ENCODE data around the gene EMC8. TPM values are rescaled to one million over a fixed set of nuclear protein-coding genes. Genes with fewer than 3 reads are reported as not detected.
"Not testable (repeated sequence)": the region's sequence is repeated elsewhere in the genome, so short reads cannot be mapped to it uniquely, and the experiment has no call there.

Gene EMC8
- total RNA-seq, 1 experiment from 2014 or later, result 62.7 TPM

DNA sequence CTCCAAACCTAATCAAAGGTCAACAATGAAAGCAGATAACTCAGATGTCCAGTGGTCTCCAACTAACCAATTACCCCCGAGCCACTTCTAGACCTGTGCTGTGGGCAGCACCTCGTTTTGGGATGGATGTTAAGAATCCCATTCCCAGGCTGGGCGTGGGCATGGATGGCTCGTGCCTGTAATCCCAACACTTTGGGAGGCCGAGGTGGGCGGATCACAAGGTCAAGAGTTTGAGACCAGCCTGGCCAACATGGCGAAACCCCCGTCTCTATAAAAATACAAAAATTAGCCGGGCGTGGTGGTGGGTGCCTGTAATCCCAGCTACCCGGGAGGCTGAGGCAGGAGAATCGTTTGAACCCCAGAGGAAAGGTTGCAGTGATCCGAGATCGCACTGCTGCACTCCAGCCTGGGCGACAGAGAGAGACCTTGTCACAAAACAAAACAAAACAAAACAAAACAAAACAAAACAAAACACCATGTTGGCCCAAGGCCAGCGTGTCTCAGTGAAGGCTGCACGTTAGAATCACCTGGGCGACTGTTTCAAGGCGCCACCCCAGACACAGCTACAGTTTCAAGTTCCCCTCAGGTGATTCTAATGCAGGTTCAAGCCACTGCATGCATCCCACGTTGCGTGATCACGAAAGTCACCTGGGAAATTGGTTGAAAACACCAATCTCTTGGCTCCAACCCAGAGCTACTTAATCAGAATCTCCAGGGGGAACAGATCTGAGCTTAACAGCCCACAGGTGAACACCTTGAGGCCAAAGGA, 21.4 kb upstream of the EMC8 start:
- no peak for DNase-seq (ENCODE audit: low spot score)
- ChIA-PET CTCF (interaction anchor here (0.6 to 1.8 kb wide), 8 partner anchors 8 to 668 kb away, joined by 3 to 30 read pairs (median 4); no protein-coding TSS in a partner anchor), POLR2A (ENCODE audit: low non-redundant PET) (no interaction called here)
- no peaks in the 10 kb centered on the region for H3K4me1 ChIP-seq (ENCODE audit: insufficient read depth, low read length, poor library complexity, severe bottlenecking)
- no peaks in the 10 kb centered on the region for H3K36me3 ChIP-seq (ENCODE audit: insufficient read depth, low read length, poor library complexity, severe bottlenecking)
- BruUV-seq (replicated peaks), result no TSS peak
- TF ChIP-seq, protein P1, sequence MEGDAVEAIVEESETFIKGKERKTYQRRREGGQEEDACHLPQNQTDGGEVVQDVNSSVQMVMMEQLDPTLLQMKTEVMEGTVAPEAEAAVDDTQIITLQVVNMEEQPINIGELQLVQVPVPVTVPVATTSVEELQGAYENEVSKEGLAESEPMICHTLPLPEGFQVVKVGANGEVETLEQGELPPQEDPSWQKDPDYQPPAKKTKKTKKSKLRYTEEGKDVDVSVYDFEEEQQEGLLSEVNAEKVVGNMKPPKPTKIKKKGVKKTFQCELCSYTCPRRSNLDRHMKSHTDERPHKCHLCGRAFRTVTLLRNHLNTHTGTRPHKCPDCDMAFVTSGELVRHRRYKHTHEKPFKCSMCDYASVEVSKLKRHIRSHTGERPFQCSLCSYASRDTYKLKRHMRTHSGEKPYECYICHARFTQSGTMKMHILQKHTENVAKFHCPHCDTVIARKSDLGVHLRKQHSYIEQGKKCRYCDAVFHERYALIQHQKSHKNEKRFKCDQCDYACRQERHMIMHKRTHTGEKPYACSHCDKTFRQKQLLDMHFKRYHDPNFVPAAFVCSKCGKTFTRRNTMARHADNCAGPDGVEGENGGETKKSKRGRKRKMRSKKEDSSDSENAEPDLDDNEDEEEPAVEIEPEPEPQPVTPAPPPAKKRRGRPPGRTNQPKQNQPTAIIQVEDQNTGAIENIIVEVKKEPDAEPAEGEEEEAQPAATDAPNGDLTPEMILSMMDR (conservative IDR thresholded peaks at IDR 0.05; ENCODE audit: low read depth, low read length), result no peak
- TF ChIP-seq EZH2 (IDR thresholded peaks at IDR 0.05; ENCODE audit: borderline replicate concordance, low read depth, low read length, poor library complexity, severe bottlenecking), result no peak
- intact Hi-C loops (cut with micrococcal nuclease; ENCODE audit: unreplicated experiment), result loop anchor here (1.0 kb wide), 2 partner anchors 167 to 196 kb away; no protein-coding TSS in a partner anchor
- H3K4me3 ChIP-seq (ENCODE audit: low read depth, low read length, poor library complexity, severe bottlenecking), result no peak overlapping the region
- H3K9me3 ChIP-seq (ENCODE audit: low read depth, low read length, poor library complexity, severe bottlenecking), result no peaks in the 10 kb centered on the region
- H3K27me3 ChIP-seq (replicated peaks; ENCODE audit: insufficient read depth, low read depth, low read length, poor library complexity), result peaks cover 19% of the 10 kb centered on the region
- H3K27ac ChIP-seq (ENCODE audit: low read depth, low read length, poor library complexity, severe bottlenecking), result no peak overlapping the region

DNA sequence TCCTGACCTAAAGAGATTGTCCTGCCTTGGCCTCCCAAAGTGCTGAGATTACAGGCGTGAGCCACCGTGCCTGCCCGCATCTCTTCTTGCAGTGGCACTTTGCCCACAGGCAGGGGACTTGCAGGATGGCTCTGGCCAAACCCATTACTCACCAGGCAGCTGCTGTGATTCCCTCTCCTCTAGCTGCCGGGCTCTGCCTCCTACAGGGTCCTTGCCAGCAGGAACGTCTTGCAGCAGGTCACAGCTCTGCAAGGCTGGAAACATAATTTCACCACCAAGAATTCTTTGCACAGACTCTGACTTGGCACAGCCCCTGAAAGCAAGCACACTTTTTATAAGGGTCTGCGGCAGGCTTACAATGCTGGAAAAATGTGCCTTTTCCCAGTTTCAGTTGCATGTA, 20.4 kb upstream of the EMC8 start:
- no TSS peak for BruUV-seq (replicated peaks)
- H3K36me3 ChIP-seq (ENCODE audit: insufficient read depth, low read length, poor library complexity, severe bottlenecking), result no peaks in the 10 kb centered on the region
- no peaks in the 10 kb centered on the region for H3K4me1 ChIP-seq (ENCODE audit: insufficient read depth, low read length, poor library complexity, severe bottlenecking)
- ChIA-PET POLR2A (ENCODE audit: low non-redundant PET) (no interaction called here), CTCF (interaction anchor here (0.6 to 1.4 kb wide), 11 partner anchors 29 to 1245 kb away, joined by 3 to 8 read pairs (median 3); no protein-coding TSS in a partner anchor)
- no peak overlapping the region for H3K27ac ChIP-seq (ENCODE audit: low read depth, low read length, poor library complexity, severe bottlenecking)
- no peak overlapping the region for H3K4me3 ChIP-seq (ENCODE audit: low read depth, low read length, poor library complexity, severe bottlenecking)
- TF ChIP-seq, protein P1 (conservative IDR thresholded peaks at IDR 0.05; ENCODE audit: low read depth, low read length), result no peak
- no peak for TF ChIP-seq EZH2 (IDR thresholded peaks at IDR 0.05; ENCODE audit: borderline replicate concordance, low read depth, low read length, poor library complexity, severe bottlenecking)
- no peaks in the 10 kb centered on the region for H3K9me3 ChIP-seq (ENCODE audit: low read depth, low read length, poor library complexity, severe bottlenecking)
- intact Hi-C loops (cut with micrococcal nuclease; ENCODE audit: unreplicated experiment), result loop anchor here (5.0 kb wide), 1 partner anchor 698 kb away; no protein-coding TSS in a partner anchor
- H3K27me3 ChIP-seq (replicated peaks; ENCODE audit: insufficient read depth, low read depth, low read length, poor library complexity), result peaks cover 19% of the 10 kb centered on the region
- no peak for DNase-seq (ENCODE audit: low spot score)

DNA sequence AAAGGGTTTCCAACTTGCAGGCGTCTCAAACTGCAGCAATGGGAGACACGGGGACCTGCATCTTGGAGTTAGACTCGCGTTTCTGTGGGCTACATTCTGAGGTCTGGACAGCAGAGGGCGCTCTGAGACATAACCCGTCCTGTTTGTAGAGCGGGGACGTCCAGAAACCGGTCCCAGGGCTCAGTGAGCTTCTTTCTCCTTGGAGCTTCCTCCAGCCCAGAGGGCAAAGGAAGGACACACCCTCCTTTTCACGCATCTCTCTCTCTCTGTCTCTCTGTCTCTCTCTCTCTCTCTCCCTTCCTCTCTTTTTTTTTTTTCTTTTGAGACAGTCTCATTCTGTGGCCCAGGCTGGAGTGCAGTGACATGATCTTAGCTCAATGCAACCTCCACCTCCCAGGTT, 19.9 kb upstream of the EMC8 start:
- Histone ChIP-seq H3K36me3 (ENCODE audit: insufficient read depth, low read length, poor library complexity, severe bottlenecking) (no peaks in the 10 kb centered on the region), H3K27ac (ENCODE audit: low read depth, low read length, poor library complexity, severe bottlenecking) (no peak overlapping the region), H3K4me1 (ENCODE audit: insufficient read depth, low read length, poor library complexity, severe bottlenecking) (no peaks in the 10 kb centered on the region), H3K27me3 (replicated peaks; ENCODE audit: insufficient read depth, low read depth, low read length, poor library complexity) (peaks cover 21% of the 10 kb centered on the region), H3K9me3 (ENCODE audit: low read depth, low read length, poor library complexity, severe bottlenecking) (no peaks in the 10 kb centered on the region), H3K4me3 (ENCODE audit: low read depth, low read length, poor library complexity, severe bottlenecking) (no peak overlapping the region)
- DNase-seq (ENCODE audit: low spot score), result peak; percentile 88
- ChIA-PET POLR2A (ENCODE audit: low non-redundant PET) (no interaction called here), CTCF (interaction anchor here (0.6 to 1.4 kb wide), 15 partner anchors 30 to 1245 kb away, joined by 3 to 8 read pairs (median 3); no protein-coding TSS in a partner anchor)
- no TSS peak for BruUV-seq (replicated peaks)
- TF ChIP-seq EZH2 (IDR thresholded peaks at IDR 0.05; ENCODE audit: borderline replicate concordance, low read depth, low read length, poor library complexity, severe bottlenecking), result no peak
- TF ChIP-seq, protein P1 (conservative IDR thresholded peaks at IDR 0.05; ENCODE audit: low read depth, low read length), result peak; percentile 85
- intact Hi-C loops (cut with micrococcal nuclease; ENCODE audit: unreplicated experiment), result loop anchor here (5.0 kb wide), 1 partner anchor 698 kb away; no protein-coding TSS in a partner anchor

DNA sequence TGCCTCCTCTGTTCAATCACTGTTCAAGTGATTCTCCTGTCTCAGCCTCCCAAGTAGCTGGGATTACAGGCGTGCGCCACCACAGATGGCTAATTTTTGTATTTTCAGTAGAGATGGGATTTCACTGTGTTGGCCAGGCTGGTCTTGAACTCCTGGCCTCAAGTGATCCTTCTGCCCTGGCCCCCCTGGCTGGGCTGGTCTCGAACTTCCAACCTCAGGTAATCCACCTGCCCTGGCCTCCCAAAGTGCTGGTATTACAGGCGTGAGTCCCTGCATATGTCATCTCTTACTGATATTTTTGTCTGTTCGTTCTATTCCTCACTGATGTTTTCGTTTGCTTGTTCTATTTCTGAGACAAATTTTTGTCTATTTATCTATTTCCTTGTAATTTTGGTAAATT, 17.9 kb upstream of the EMC8 start:
- peaks cover 41% of the 10 kb centered on the region for H3K27me3 ChIP-seq (replicated peaks; ENCODE audit: insufficient read depth, low read depth, low read length, poor library complexity)
- BruUV-seq (replicated peaks); DNase-seq (ENCODE audit: low spot score); H3K36me3 ChIP-seq (ENCODE audit: insufficient read depth, low read length, poor library complexity, severe bottlenecking); H3K9me3 ChIP-seq (ENCODE audit: low read depth, low read length, poor library complexity, severe bottlenecking); H3K4me1 ChIP-seq (ENCODE audit: insufficient read depth, low read length, poor library complexity, severe bottlenecking); H3K27ac ChIP-seq (ENCODE audit: low read depth, low read length, poor library complexity, severe bottlenecking); H3K4me3 ChIP-seq (ENCODE audit: low read depth, low read length, poor library complexity, severe bottlenecking); POLR2A ChIA-PET (ENCODE audit: low non-redundant PET): not testable (repeated sequence)
- CTCF ChIA-PET, result interaction anchor here (0.6 to 0.7 kb wide), 2 partner anchors 69 to 223 kb away, joined by 4 to 8 read pairs; no protein-coding TSS in a partner anchor
- intact Hi-C loops (cut with micrococcal nuclease; ENCODE audit: unreplicated experiment), result loop anchor here (5.0 kb wide), 1 partner anchor 700 kb away; no protein-coding TSS in a partner anchor
